ELF-1 (cell line): ENCODE measurements around the gene MAN1C1.
A peak's percentile ranks its signal among the peaks of the same experiment; 100 is the strongest.
"Not testable (repeated sequence)": the region's sequence is repeated elsewhere in the genome, so short reads cannot be mapped to it uniquely, and the experiment has no call there.

Experiments used
- DNase-seq: peaks from one replicate; pipeline ENCODE4 v3.0.0-alpha.2; 2016; ENCODE audit warnings: low read depth, low spot score

Gene MAN1C1

GRCh38 chr1:25583519-25584370 is 32.8 kb upstream of the MAN1C1 start:
- no peak for DNase-seq

GRCh38 chr1:25586181-25586588 is 30.4 kb upstream of the MAN1C1 start:
- DNase-seq, result peak; percentile 93

GRCh38 chr1:25587290-25587689 is 29.3 kb upstream of the MAN1C1 start:
- no peak for DNase-seq

GRCh38 chr1:25588224-25588623 is 28.4 kb upstream of the MAN1C1 start:
- peak; percentile 88 for DNase-seq

GRCh38 chr1:25588786-25589185 is 27.8 kb upstream of the MAN1C1 start:
- peak; percentile 39 for DNase-seq

DNA sequence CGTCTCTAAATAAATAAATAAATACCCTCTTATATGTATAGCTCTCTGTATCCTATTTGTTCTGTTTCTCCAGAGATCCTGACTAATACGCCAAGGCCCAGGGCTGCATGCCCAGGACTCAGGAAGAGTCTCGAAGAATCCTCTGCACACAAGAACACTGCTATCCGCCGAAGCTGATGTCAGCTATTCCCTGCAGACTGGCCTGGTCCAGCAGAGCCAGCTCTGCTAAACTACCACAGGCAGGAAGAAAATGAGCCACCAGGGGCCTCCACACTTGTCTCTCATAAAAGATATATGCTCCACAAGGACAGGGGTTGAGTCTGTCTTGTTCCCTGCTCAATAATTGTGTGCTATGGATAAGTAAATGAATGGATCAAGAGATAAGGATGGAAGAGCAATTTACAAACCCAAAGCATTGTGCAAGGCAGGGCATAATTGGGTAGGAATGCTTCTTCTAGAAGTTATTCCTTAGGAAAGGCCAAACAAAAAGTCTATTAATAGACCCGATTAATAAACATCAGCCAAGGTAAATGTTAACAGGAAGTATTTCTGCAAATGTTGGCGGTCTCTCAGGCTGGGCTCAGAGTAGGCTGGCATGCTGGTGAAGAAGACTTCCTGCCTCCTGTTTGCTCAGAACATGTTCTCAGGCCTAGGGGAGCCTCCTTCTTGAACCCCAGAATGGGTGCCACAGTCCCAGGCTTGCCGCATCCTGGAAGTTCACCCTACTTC is 26.3 kb upstream of the MAN1C1 start:
- peak; percentile 49 for DNase-seq

DNA sequence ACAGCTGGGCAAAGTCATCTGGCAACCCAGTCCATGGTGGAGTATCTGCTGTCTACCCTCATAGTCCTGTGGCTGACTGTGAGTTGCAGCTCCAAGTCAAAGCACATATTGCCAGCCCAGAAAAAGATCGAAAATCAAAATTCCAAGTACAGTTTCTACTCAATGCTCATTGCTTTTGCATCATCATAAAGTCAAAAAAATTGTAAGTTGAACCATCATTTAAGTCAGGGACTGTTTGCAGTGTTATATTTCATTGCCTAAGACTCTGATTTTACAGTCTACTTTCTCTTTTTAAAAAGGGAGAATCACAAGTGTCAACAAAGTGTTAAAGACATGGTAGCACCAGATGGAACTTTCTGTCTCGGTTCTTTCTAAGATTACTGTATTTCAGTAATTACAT is 22.7 kb upstream of the MAN1C1 start:
- DNase-seq, result no peak

- no peak for DNase-seq
Observed at GRCh38 chr1:25594971-25595370, 21.6 kb upstream of the MAN1C1 start.

DNA sequence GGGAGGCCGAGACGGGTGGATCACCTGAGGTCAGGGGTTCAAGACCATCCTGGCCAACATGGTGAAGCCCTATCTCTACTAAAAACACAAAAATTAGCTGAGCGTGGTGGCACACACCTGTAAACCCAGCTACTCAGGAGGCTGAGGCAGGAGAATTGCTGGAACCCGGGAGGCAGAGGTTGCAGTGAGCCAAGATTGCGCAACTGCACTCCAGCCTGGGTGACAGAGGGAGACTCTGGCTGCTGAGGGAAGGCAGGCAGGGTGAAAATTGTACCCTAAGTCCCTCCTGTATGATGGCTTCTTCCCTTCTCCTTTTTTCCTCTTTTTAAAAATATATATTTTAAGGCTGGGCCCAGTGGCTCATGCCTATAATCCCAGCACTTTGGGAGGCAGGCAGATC is 19.9 kb upstream of the MAN1C1 start:
- DNase-seq, result not testable (repeated sequence)

GRCh38 chr1:25598879-25599278 is 17.7 kb upstream of the MAN1C1 start:
- DNase-seq, result no peak

- DNase-seq, result no peak
Observed at GRCh38 chr1:25599969-25600610, 16.5 kb upstream of the MAN1C1 start.

DNA sequence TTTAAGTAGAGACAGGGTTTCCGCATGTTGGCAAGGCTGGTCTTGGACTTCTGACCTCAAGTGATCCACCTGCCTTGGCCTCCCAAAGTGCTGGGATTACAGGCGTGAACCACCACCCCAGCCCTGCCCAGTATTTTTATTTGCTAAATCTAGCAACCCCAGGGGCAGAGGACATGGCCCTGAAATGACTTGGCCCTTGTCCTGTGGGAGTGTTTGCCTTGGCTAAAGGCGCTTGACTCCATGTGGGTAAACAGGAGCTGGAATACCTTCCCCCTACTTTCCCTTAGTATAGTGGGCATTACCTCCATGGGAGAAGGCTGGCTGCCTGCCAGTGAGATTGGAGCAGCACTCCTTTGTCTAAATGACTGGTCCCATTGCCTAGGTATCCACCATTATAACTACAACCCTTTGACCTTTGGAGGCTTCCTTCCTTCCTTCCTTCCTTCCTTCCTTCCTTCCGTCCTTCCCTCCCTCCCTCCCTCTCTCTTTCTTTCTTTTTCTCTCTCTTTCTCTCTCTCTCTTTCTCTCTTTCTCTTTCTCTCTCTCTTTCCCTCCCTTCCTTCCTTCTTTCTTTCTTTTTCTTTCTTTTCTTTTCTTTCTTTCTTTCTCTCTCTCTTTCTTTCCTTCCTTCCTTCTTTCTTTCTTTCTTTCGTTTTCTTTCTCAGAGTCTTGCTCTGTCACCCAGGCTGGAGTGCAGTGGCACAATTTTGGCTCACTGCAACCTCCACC is 15.5 kb upstream of the MAN1C1 start:
- not testable (repeated sequence) for DNase-seq

GRCh38 chr1:25603779-25604538 is 12.6 kb upstream of the MAN1C1 start:
- not testable (repeated sequence) for DNase-seq

GRCh38 chr1:25607123-25607522 is 9.5 kb upstream of the MAN1C1 start:
- no peak for DNase-seq

DNA sequence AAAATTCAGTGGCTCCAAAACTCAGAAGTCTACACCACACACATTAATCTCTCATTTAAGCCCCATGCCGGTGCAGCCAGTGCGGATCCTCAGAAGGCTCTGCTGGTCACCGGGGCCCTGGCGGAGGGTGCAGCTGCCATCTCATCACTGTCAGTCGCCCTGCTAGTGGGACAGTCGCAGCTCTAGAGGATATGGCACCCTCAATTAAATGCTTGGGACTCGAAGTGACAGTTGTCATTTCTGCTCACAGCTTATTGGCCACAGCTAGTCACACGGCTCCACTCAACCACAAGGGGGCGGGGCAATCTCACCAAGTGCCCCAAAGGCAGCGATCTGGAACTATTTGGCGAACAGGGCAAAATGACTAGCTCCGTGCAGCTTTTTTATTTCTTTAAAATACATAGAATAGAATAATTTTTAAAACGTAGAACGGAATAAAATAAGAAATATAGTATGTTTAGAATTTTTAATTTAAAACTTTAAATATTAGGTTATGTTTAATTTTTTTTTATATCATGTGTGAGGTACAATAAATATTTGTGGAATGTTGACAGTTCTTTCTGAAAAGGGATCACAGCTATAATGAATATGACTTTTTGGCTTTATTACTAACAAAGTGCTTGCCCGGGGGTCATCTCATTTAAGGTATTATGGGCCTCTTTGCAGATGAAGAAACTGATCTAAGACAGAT is 8.0 kb upstream of the MAN1C1 start:
- peak; percentile 83 for DNase-seq

GRCh38 chr1:25609921-25610320 is 6.7 kb upstream of the MAN1C1 start:
- DNase-seq, result peak; percentile 46

DNA sequence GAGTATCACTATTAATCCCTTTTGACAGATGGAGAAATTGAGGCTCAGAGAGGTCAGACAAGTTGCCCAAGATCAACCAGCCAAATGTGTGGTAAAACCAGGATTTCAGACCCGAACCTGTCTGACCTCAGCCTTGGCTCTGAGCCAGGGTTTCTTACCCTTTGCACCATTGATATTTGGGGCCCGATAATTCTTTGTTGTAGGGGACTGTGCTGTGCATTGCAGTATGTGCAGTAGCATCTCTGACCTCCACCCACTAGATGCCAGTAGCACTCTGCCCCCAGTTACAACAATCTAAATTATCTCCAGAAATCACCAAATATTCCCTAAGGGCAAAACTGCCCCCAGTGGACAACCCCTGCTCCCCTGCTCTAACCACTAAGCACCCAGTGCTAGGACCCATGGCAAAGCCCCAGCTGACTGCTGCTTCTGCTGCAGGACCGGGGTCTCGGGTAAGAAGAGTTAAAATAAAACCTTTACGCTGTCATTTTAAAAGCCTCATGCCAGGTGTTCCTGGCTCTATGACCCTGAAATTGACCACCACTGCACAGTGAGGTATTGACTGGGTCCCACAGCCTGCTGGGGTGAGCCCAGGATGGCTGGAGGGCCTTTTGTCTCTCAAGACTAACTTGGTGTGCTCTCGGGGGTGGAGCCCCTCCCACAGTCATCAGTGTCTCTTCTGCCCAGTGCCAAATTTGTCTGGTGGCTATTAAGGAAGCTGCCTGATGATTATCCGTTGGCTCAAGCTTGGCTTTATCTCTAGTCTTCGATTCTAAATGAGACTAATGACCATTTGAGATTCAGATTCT is 5.6 kb upstream of the MAN1C1 start:
- DNase-seq, result no peak

- DNase-seq, result no peak
Observed at GRCh38 chr1:25611843-25612242, 4.7 kb upstream of the MAN1C1 start.

GRCh38 chr1:25612421-25612820 is 4.2 kb upstream of the MAN1C1 start:
- no peak for DNase-seq

DNA sequence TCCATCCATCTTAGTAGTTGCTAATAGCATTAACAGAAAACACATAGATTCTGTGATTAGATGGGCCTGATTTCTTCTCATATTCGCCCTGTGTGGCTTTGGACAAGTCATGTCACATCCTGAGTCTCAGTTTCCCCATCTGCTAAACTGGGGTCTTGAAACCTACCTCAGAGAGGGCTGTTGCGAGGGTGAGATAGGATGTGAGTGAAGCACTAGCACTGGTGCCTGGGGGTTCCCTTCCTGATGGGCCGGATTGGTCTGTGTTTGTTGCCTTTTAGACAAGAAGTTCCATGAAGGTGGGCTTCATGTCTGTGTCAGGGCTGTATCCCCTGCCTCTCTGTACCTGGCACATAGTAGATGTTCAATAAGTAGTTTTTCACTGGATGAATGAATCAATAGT is 3.5 kb upstream of the MAN1C1 start:
- no peak for DNase-seq
